SH-SY5Y (cell line): Measurements from ENCODE around the gene UBE2E3.

ENCODE experiments used
- GATA2 ChIP-seq: IDR thresholded peaks from 2 replicates; pipeline ENCODE4 v1.6.1; 2011; ENCODE audit warnings: mild to moderate bottlenecking, low read depth, low read length
- GATA3 ChIP-seq: IDR thresholded peaks from 2 replicates; pipeline ENCODE4 v1.6.1; 2011; ENCODE audit warnings: low read depth, mild to moderate bottlenecking, low read length, moderate library complexity

DNA sequence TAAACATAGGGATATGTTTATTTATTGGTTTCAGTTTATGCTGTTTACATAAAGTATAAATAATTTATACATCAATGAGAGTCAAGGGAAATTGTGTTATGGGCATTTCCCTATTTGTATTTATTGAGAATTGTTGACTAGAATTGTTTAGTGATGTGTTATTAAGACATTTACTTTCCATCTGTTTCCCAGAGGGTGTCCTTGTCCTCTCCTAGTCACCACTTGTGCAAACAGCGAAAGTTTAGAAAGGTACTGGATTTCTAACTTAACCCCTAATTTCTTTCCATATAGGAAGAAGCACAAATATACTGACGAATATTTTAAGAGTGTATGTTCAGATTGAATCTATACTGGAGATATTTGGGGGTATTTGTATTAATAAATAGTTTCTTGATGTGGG is 6.7 kb downstream of the UBE2E3 start:
- no peak for TF ChIP-seq GATA3
- TF ChIP-seq GATA2: no peak
